H1 (cell line): Measurements from ENCODE around the gene DACT3. TPM values are rescaled to one million over a fixed set of nuclear protein-coding genes. Genes with fewer than 3 reads are reported as not detected.

Source experiments
- CTBP2 ChIP-seq: IDR thresholded peaks from 2 replicates; pipeline ENCODE4 v1.7.0; 2011; ENCODE audit warnings: borderline replicate concordance, mild to moderate bottlenecking, moderate library complexity, mixed read lengths, low read length; ENCODE audit not compliant: insufficient read depth, insufficient read length
- SAP30 ChIP-seq: fragments of 300-600 bp; sonication (generic); IDR thresholded peaks from 2 replicates; pipeline ENCODE4 v1.7.1; 2012; ENCODE audit warnings: low read length, moderate library complexity, mild to moderate bottlenecking, inconsistent platforms; ENCODE audit not compliant: insufficient read depth, insufficient replicate concordance
- polyA plus RNA-seq, 7 experiments: library from polyadenylated mRNA; depleted of rRNA in 3 of 7; stranded (reverse) in 5 of 7; unstranded in 2 of 7; fragments of >200 nt in 5 of 7; fragments of 200-250 nt in 2 of 7; gene quantifications; 1 replicate in 5 of 7; 2 replicates in 1 of 7; 4 replicates in 1 of 7; pipeline versions ENCODE4 v1.2.1 to v1.2.3, GENCODE V29; 2011 to 2013; ENCODE audit warnings: missing spikeins in 2 of 7, mixed read lengths in 2 of 7
- total RNA-seq: library from RNA; stranded (reverse); fragmentation: NEBNext Ultra II Directional; extraction: Animal tissue kit (Norgen Biotek cat#: 25700); gene quantifications from 2 replicates; pipeline ENCODE4 v1.2.1, GENCODE V29; 2021

Gene DACT3
- total and polyA plus RNA-seq, 2 of the 8 experiments (the other 6 are each of a cell fraction or from before 2014, with no cell fraction given): 1.8 to 2.0 TPM

DNA sequence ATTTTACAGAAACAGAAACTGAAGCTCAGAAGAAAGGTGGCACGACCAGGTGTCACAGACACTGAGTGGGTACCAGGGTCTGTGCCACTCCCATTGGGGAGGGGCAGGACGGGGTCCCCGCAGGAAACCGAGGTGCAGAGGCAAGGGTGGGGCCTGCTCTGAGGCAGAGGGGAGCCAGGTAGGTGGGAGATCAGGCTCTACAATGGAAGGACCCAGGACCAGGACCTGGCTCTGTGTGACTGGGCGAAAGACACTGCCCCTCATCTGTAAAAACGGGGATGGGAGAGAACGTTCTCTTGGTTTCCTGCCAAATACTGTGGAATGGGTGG lies 38.9 kb downstream of the DACT3 start (continued):
- TF ChIP-seq CTBP2: no peak
- TF ChIP-seq SAP30: no peak
